Body of pancreas (tissue), 4 donors: ENCODE results near the gene DNAJB2. TPM values are rescaled to one million over a fixed set of nuclear protein-coding genes. Genes with fewer than 3 reads are reported as not detected.

ENCODE experiments used
- ATAC-seq: fragments of 150-250 bp; one replicate; pipeline ENCODE4 v1.9.1; 2016
- DNase-seq, 4 donors: peaks; one replicate each; pipeline ENCODE4 v3.0.0-alpha.2; 2019
- H3K27ac ChIP-seq, 4 donors: fragments of 200-600 bp; sonication (generic); 1 replicate in 3 of 4; 2 replicates in 1 of 4; pipeline versions ENCODE4 v1.5.1 to v1.6.1; 2016 to 2019; ENCODE audit warnings: mild to moderate bottlenecking in 1 of 4, mixed read lengths in 1 of 4, moderate library complexity in 1 of 4
- H3K27me3 ChIP-seq, 2 donors: fragments of 200-600 bp; sonication (generic); one replicate each; pipeline ENCODE4 v1.6.0; 2016; ENCODE audit warnings: mild to moderate bottlenecking in 1 of 2
- H3K36me3 ChIP-seq, 2 donors: fragments of 200-600 bp; sonication (generic); replicated peaks in 1 of 2; 2 replicates each; pipeline ENCODE4 v1.5.1; 2016; ENCODE audit warnings: low read depth in 2 of 2; ENCODE audit not compliant: insufficient read depth in 1 of 2
- H3K4me1 ChIP-seq: fragments of 200-600 bp; sonication (generic); one replicate; pipeline ENCODE4 v1.6.0; 2016
- H3K4me3 ChIP-seq, 2 donors: fragments of 200-600 bp; sonication (generic); 1 replicate in 1 of 2; 2 replicates in 1 of 2; pipeline ENCODE4 v1.5.1; 2016 to 2019
- H3K9me3 ChIP-seq, 3 donors: fragments of 200-600 bp; sonication (generic); 1 replicate in 2 of 3; 2 replicates in 1 of 3; pipeline ENCODE4 v1.5.1; 2016
- POLR2A ChIP-seq, 3 donors: fragments of 450-650 bp; IDR thresholded peaks; one replicate each; pipeline ENCODE4 v1.6.1; 2016; ENCODE audit warnings: antibody characterized with exemption in 3 of 3, mild to moderate bottlenecking in 2 of 3
- WGBS, 2 donors: methylation state at CpG; one replicate each; pipeline ENCODE4 v1.1.5; 2017; 5-methylcytosine and 5-hydroxymethylcytosine counted together
- intact Hi-C: fragments of 100-400 bp; cut with DNase I; formaldehyde crosslinking; loops from one replicate; pipeline ENCODE4 v1.15.1; 2023
- total RNA-seq, 2 donors: library from RNA; depleted of rRNA; stranded (reverse); fragments of >200 nt; gene quantifications; one replicate each; pipeline ENCODE4 v1.1.0, GENCODE V29; 2016
- TF ChIP-seq, protein P1 (sequence below), 7 experiments: fragments of 450-650 bp in 4 of 7; fragments of 200-600 bp in 3 of 7; sonication (generic) in 3 of 7; IDR thresholded peaks; one replicate each; pipeline ENCODE4 v1.5.1; 2016 to 2019; ENCODE audit warnings: antibody characterized with exemption in 7 of 7

Gene DNAJB2
- total RNA-seq, 2 donors from 2014 or later, result 60.3 to 68.0 TPM

DNA sequence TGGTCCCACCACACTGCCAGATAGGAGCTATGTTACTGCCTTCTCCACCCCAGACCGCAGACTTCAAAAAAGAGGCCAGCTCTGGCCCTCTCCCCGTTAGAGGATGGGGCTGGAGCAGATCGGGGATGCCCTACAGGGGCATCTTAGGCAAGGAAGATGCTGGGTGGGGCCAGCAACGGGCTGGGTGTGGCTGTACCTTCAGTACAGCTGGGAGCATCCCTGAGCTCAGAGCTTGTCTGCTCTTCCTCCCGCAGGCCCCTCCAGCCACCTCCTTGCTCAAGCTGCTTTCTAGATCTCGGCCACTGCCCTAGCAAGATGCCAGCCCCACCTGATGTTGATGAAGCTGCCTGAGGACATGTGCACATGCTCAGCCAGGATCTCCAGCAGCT is 20.2 kb downstream of the DNAJB2 start:
- no peak for ATAC-seq
- intact Hi-C loops, result no loop called here
- no peaks in the 10 kb centered on the region for H3K9me3 ChIP-seq

DNA sequence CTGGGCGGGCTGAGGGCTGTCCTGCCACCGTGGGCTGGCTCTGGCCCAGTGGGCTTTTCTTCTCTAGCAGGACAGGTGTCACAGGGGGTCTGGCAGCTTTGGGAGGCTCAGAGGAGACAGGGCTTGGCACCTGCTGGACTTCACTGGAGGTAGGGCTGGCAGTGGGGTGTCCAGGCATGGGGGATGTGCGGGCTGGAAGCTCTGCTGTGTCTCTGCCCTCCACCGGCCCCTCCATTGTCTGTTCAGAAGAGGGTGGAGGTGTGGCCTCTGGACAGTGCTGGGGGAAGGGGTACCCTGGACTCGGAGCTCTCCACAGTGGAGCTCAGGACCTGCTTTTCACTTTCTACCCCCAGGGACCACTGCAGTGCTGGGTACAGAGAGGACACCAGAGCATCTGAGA is 20.9 kb downstream of the DNAJB2 start:
- ATAC-seq (no peak), DNase-seq (no peak)
- Histone ChIP-seq H3K36me3 (no peaks in the 10 kb centered on the region), H3K4me1 (peaks cover 9% of the 10 kb centered on the region), H3K9me3 (no peaks in the 10 kb centered on the region), H3K4me3 (no peak overlapping the region), H3K27ac (no peak overlapping the region), H3K27me3 (no peaks in the 10 kb centered on the region)
- intact Hi-C loops, result loop anchor here (5.0 kb wide), 2 partner anchors 138 to 243 kb away; partner anchors contain the start of gene NHEJ1
- TF ChIP-seq, protein P1, sequence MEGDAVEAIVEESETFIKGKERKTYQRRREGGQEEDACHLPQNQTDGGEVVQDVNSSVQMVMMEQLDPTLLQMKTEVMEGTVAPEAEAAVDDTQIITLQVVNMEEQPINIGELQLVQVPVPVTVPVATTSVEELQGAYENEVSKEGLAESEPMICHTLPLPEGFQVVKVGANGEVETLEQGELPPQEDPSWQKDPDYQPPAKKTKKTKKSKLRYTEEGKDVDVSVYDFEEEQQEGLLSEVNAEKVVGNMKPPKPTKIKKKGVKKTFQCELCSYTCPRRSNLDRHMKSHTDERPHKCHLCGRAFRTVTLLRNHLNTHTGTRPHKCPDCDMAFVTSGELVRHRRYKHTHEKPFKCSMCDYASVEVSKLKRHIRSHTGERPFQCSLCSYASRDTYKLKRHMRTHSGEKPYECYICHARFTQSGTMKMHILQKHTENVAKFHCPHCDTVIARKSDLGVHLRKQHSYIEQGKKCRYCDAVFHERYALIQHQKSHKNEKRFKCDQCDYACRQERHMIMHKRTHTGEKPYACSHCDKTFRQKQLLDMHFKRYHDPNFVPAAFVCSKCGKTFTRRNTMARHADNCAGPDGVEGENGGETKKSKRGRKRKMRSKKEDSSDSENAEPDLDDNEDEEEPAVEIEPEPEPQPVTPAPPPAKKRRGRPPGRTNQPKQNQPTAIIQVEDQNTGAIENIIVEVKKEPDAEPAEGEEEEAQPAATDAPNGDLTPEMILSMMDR (IDR thresholded peaks at IDR 0.05), result no peak
- TF ChIP-seq POLR2A (IDR thresholded peaks at IDR 0.05), result no peak
- 57 to 67% methylated on average over 2 to 4 of the region's 5 CpGs for WGBS, 2 donors

More for the DNA sequence above, 20.2 kb downstream of the DNAJB2 start:
- Histone ChIP-seq H3K4me1 (peaks cover 13% of the 10 kb centered on the region), H3K36me3 (no peaks in the 10 kb centered on the region), H3K4me3 (no peak overlapping the region), H3K27me3 (no peaks in the 10 kb centered on the region), H3K27ac (no peak overlapping the region)
- DNase-seq, result no peak
- WGBS, 2 donors, result 70 to 79% methylated on average over 5 to 6 of the region's 6 CpGs
- TF ChIP-seq, protein P1 (IDR thresholded peaks at IDR 0.05), result no peak
- no peak for TF ChIP-seq POLR2A (IDR thresholded peaks at IDR 0.05)

DNA sequence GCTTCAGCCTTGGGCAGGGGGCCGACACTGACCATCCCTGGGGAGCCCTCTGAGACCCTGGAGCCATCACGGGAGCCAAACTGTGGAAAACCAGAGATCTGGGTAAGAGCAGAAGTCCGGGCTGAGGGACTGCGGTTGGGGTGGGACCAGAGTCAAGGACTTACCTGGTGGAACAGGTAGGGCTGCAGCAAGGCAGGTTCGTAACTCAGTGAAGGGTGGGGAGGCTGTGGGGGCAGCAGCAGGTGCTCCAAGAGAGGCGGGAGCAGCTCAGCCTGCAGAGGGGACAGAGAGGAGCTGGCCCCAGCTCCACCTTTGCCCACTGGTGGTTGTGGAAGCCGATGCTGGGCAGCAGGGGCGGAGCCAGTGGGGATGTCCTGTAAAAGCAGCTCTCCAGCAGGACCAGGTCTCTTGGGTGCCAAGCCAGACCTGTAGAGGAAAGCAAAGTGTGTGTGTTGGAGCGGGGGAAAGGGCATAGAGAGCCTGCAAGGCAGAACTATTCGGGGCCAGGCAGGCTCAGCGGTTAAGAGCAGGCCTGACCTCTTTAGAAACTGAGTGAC is 23.3 kb downstream of the DNAJB2 start:
- Histone ChIP-seq H3K27ac (no peak overlapping the region), H3K4me1 (peaks cover 6% of the 10 kb centered on the region), H3K27me3 (no peaks in the 10 kb centered on the region), H3K36me3 (no peaks in the 10 kb centered on the region), H3K9me3 (no peaks in the 10 kb centered on the region), H3K4me3 (no peak overlapping the region)
- intact Hi-C loops, result loop anchor here (5.0 kb wide), 2 partner anchors 140 to 245 kb away; partner anchors contain the start of gene NHEJ1
- no peak for ATAC-seq
- no peak for TF ChIP-seq POLR2A (IDR thresholded peaks at IDR 0.05)
- TF ChIP-seq, protein P1 (IDR thresholded peaks at IDR 0.05), result no peak
- WGBS, 2 donors, result 40 to 44% methylated on average over 10 to 11 of the region's 11 CpGs
- DNase-seq, result no peak

DNA sequence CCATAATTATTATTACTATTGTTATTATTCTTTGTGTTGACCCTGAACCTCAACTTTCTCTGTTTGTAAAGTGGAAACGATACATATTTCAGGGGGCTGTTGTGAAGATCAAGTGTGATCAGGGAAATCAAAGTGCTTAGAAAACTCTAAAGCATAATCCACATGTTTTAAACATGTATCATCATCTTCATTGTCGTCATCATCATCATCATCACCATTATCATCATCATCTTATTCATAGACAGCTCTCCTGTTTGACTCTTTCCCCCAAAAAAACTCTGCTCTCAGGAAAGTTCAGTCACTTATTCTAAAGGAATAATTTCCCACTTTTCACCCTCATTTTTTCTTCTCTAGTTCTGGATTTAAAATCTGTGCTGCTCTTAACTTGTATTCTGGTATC is 25.1 kb downstream of the DNAJB2 start:
- intact Hi-C loops, result loop anchor here (5.0 kb wide), 2 partner anchors 142 to 247 kb away; partner anchors contain the start of gene NHEJ1
- Histone ChIP-seq H3K4me1 (no peaks in the 10 kb centered on the region), H3K27me3 (peaks cover 0 to 10% of the 10 kb centered on the region in 2 donors), H3K4me3 (no peak overlapping the region), H3K27ac (no peak overlapping the region), H3K36me3 (no peaks in the 10 kb centered on the region), H3K9me3 (no peaks in the 10 kb centered on the region)
- no peak for DNase-seq
- no peak for TF ChIP-seq POLR2A (IDR thresholded peaks at IDR 0.05)
- TF ChIP-seq, protein P1 (IDR thresholded peaks at IDR 0.05), result no peak
- 32 to 40% methylated on average over 2 of the region's 2 CpGs for WGBS, 2 donors
- no peak for ATAC-seq

DNA sequence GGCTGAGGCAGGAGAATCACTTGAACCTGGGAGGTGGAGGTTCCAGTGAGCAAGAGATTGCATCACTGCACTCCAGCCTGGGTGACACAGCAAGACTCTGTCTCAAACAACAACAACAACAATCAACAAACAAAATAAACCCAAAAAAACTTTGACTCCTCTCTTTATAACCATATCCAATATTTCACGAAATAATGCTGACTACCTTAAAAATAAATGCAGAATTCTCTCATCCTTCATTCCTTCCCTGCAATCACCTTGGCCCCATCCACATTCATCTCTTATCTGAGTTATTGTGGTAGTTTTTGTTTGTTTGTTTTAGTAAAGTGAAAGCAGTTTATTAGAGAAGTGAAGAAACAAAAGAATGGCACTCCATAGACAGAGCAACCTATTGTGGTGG is 26.9 kb downstream of the DNAJB2 start:
- H3K27me3 ChIP-seq, result peaks cover 0 to 19% of the 10 kb centered on the region in 2 donors
- no peaks in the 10 kb centered on the region for H3K36me3 ChIP-seq
- no peaks in the 10 kb centered on the region for H3K4me1 ChIP-seq
- intact Hi-C loops, result no loop called here
- DNase-seq (no peak), ATAC-seq (no peak)
- no peaks in the 10 kb centered on the region for H3K9me3 ChIP-seq
- TF ChIP-seq, protein P1 (IDR thresholded peaks at IDR 0.05), result no peak
- no peak for TF ChIP-seq POLR2A (IDR thresholded peaks at IDR 0.05)
- WGBS, 2 donors, result 62 to 70% methylated on average over 1 of the region's 1 CpG
- no peak overlapping the region for H3K27ac ChIP-seq
- H3K4me3 ChIP-seq, result no peak overlapping the region
